Stimulated activated CD8-positive, alpha-beta memory T cell treated with anti-CD3 and anti-CD28 coated beads, Interleukin-2, amount 100 ng/mL, for 1 hour (primary cell): ENCODE data around the gene HERC4.
"Not testable (repeated sequence)": the region's sequence is repeated elsewhere in the genome, so short reads cannot be mapped to it uniquely, and the experiment has no call there.

Experiments
- DNase-seq, 2 donors: peaks; one replicate each; pipeline ENCODE4 v3.0.0-alpha.2; 2020; ENCODE audit warnings: low read depth in 2 of 2

HERC4 gene

DNA sequence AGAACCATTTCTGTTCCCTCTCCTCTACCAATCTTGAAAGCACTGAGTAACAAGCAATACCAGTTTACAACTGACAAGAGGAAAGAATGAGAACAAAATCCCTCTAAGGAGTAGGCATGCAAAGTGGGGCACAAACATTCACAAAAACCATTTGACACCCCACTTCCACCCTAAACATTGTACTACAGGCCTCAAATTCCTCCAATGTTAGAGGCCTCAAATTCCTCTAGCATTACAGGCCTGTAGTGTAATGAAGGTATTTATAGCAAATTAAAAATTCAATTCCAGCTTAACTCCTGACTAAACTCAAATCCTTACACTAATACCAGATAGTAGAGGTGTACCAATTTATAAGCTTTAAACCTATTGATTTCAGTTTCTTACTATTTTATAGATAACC is 105.2 kb downstream of the HERC4 start:
- DNase-seq = no peak

DNA sequence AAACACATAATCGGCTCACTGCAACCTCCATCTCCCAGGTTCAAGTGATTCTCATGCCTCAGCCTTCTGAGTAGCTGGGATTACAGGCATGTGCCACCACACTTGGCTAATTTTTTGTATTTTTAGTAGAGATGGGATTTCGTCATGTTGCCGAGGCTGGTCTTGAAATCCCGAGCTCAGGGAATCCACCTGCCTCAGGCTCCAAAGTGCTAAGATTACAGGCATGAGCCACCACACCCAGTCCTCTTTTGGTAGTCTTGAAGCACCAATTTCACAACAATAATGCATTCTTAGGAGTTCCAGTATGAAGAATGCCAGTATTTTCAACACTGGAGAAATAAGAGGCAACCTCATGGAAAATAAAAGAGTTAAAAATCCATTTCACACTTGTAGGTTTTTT is 109.0 kb downstream of the HERC4 start:
- not testable (repeated sequence) for DNase-seq

GRCh38 chr10:67965456-67965855 is 109.6 kb downstream of the HERC4 start:
- DNase-seq = no peak

DNA sequence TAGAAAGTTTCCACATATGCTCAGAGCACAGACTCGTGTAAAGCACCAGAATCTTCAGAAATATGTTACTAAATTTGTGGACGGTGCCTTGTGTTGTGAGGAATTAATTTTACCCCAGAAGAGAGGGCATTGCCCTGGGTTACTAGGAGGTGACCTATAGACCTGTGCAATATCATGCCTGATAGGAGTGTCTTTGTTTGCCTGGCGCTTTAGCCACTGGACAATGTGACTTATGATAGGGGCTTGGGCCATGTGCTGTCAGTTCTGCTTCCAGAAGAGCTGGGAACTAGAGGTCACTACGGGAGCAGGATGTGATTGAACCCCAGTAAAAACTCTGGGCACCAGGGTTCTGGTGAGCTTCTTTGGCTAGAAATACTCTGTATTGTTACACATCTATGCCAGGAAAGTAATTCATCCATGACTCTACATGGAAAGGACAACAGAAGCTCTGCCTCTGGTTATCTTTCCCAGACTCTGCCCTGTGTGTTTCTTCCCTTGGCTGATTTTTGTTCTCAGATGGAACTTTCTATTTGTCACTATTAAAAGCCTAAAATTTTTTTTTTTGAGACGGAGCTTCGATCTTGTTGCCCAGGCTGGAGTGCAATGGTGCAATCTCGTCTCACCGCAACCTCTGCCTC is 115.1 kb downstream of the HERC4 start:
- DNase-seq = no peak

GRCh38 chr10:67955614-67956013 is 119.5 kb downstream of the HERC4 start:
- no peak for DNase-seq

DNA sequence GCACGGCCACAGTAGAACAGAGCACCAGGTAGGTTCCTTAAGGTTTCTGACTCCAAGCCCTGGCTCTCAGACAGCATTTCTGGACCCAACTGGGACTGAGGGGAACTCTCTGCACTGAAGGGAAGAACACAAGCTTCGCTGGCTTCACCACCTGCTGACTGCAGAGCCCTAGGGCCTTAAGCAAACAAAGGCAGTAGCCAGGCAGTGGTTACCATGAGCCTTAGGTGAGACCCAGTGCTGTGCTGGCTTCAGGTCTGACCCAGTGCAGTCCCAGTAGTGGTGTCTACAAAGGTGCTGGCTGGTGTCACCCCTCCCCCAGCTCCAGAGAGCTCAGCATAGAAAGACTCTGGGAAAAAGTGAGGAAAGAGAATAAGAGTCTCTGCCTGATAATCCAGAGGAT is 131.2 kb downstream of the HERC4 start:
- no peak for DNase-seq

DNA sequence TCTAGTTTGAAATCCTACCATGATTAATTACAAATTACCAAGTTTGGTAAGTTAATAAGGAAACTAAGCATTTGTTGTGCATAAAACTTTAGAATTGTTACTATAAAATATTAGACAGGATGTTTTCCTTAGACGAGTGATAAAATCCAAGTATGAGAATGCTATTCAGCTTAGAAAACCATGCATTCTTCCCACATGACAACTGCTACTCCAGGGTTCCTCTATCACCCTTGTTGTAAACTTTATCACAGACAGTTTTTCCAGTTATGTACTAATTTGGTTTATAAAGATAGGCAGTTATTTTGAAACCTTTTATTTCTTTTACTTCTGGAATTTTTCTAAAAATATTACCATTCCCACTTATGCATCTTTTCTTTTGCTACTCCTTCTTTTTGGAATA is 138.7 kb downstream of the HERC4 start:
- no peak for DNase-seq

- no peak for DNase-seq
Measured at GRCh38 chr10:67935223-67935622, 139.9 kb downstream of the HERC4 start.

- no peak for DNase-seq
Measured at GRCh38 chr10:67934336-67934735, 140.7 kb downstream of the HERC4 start.

- DNase-seq = no peak
Measured at GRCh38 chr10:67933199-67933598, 141.9 kb downstream of the HERC4 start.

DNA sequence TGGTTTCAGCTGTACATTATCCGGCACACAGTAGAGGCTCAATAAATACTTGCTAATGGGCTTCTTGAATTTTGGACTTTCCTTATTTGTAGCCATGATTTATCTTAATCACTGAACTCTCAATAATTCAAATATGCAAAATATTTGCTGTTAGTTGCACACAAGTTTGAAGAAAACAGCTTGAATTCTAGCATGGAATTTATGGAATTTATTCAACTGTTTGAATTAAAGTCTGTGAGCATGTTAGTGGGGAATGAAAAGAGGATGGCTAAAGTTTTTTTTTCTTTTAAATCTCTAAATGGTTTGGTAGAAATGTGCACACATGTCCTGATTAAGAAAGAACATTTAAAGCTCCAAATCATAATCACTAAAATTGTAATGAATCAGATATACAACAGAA is 148.1 kb downstream of the HERC4 start:
- no peak for DNase-seq

DNA sequence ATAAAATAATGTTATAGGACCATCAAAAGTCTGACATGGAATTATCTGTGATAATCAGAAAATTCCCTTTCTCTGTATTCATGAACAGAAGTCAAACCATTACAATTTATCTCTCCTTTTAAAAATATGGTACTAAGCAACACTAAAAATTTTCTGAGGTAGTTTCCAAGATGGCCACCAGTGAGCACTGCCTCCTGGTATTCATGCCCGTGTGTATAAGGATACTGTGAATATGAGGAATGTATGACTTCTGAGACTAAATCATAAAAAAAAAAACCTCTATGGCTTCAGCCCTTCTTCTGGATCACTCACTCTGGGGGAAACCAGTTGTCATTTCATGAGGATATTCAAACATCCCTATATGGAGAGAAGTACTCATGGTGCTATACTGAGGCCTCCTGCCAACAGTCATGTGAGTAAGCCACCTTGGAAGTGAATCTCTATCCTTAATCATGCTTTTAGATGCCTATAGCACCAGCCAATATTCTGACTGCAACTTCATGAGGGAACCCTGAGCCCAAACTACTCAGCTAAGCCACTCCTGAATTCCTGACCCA is 149.6 kb downstream of the HERC4 start:
- DNase-seq = no peak

GRCh38 chr10:67924136-67924535 is 150.9 kb downstream of the HERC4 start:
- DNase-seq = no peak

DNA sequence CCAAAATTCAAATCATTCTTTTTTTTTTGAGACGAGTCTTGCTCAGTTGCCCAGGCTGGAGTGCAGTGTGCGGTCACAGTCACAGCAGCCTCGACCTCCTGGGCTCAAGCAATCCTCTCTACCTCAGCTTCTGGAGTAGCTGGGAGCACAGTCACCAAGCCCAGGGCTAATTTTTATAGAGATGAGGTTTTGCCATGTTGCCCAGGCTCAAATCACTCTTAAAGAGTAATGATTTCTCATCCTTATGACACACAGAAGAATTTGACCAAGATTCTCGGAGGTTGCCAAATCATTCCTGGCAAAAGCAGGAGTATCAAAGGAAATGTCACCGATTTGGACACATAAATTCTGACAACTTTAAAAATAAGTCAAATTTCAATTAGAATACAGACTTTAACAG is 151.5 kb downstream of the HERC4 start:
- no peak for DNase-seq

- no peak for DNase-seq
Measured at GRCh38 chr10:67921065-67921464, 154.0 kb downstream of the HERC4 start.

- no peak for DNase-seq
Measured at GRCh38 chr10:67917679-67918078, 157.4 kb downstream of the HERC4 start.

DNA sequence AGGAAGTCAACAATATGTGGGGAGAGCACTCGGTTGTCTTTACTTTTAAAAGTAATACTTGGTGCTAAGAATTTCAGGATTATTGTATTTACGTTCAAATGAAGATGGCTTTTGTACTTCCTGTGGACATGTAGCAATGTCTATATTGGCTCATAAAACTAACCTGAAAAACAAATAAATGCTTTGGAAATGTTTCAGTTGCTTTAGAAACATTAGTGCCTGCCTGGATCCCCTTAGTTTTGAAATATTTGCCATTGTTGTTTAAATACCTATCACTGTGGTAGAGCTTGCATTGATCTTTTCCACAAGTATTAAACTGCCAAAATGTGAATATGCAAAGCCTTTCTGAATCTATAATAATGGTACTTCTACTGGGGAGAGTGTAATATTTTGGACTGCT is 157.9 kb downstream of the HERC4 start:
- DNase-seq = no peak

DNA sequence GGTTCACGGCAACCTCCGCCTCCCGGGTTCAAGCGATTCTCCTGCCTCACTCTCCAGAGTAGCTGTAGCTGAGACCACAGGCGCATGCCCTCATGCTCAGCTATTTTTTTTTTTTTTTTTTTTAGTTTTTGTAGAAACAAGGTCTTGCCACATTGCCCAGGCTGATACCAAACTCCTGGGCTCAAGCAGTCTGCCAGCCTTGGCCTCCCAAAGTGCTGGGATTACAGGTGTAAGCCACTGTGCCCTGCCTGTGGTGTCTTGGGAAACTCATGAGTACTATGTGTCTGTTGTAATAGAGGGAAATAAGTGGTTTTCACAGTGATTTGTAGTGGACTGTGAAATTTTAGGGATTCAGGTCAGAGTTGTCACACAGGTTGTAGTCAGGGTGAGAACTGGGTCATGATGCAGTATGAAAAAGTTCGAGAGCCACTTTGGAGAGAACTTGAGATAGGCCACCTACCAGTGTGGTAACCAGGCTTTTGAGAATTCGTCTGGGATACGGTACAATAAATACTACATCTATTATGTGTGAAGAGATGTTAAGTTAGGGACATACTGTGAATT is 160.2 kb downstream of the HERC4 start:
- no peak for DNase-seq

DNA sequence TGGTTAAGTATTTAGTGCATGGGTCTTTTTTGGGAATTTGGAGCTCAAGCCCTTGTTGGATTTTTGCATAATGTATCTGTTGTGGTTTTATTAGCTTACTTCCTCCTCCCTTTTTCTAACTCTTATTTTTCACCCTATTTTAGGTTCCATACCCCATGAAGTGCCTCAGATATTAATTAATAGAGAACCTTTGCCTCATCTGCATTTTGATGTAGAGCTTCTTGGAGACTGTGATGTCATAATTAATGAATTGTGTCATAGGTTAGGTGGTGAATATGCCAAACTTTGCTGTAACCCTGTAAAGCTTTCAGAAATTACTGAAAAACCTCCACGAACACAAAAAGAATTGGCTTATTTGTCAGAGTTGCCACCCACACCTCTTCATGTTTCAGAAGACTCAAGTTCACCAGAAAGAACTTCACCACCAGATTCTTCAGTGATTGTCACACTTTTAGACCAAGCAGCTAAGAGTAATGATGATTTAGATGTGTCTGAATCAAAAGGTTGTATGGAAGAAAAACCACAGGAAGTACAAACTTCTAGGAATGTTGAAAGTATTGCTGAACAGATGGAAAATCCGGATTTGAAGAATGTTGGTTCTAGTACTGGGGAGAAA is 162.6 kb downstream of the HERC4 start:
- DNase-seq = no peak

DNA sequence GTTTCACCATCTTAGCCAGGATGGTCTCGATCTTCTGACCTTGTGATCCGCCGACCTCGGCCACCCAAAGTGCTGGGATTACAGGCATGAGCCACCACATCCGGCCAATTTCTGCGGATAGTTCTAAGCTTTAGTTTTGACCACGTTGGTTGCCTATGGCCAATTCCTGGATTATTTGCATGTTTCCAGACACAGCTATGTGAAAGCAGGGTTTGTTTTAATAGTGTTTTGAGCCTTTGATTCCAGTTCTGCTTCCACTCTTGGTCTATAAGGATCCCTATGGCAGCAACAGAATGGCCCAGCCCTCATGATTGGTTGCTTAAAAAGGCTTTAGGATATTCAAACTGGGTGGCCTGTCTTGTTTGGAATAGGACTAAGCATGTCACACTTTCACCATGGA is 171.5 kb downstream of the HERC4 start:
- no peak for DNase-seq

- no peak for DNase-seq
Measured at GRCh38 chr10:67893637-67894036, 181.4 kb downstream of the HERC4 start.

- peak; percentile 47 to 51 for DNase-seq
Measured at GRCh38 chr10:67884842-67885670, 190.0 kb downstream of the HERC4 start.
